WI38 (cell line): ENCODE measurements around the gene GAN.

Source experiments
- H3K4me3 ChIP-seq: 2 replicates; pipeline ENCODE4 v1.5.1; 2011; ENCODE audit warnings: low read depth, mild to moderate bottlenecking, control low read depth, low read length
- CTCF ChIP-seq: IDR thresholded peaks from 2 replicates; pipeline ENCODE4 v1.5.1; 2012; ENCODE audit warnings: low read depth, mild to moderate bottlenecking, control low read depth, low read length

The GAN gene

GRCh38 chr16:81283044-81283443 is 31.7 kb upstream of the GAN start:
- no peak for TF ChIP-seq CTCF

GRCh38 chr16:81284995-81285600 is 29.7 kb upstream of the GAN start:
- TF ChIP-seq CTCF, result no peak
- no peak overlapping the region for H3K4me3 ChIP-seq

More at GRCh38 chr16:81283044-81283443, 31.7 kb upstream of the GAN start:
- no peak overlapping the region for H3K4me3 ChIP-seq

GRCh38 chr16:81286190-81286589 is 28.6 kb upstream of the GAN start:
- TF ChIP-seq CTCF, result no peak
- H3K4me3 ChIP-seq, result no peak overlapping the region

GRCh38 chr16:81291117-81291516 is 23.6 kb upstream of the GAN start:
- TF ChIP-seq CTCF, result no peak
- no peak overlapping the region for H3K4me3 ChIP-seq

GRCh38 chr16:81292936-81293335 is 21.8 kb upstream of the GAN start:
- H3K4me3 ChIP-seq, result no peak overlapping the region
- TF ChIP-seq CTCF, result no peak

GRCh38 chr16:81293909-81294802 is 20.6 kb upstream of the GAN start:
- TF ChIP-seq CTCF, result no peak
- no peak overlapping the region for H3K4me3 ChIP-seq

- no peak overlapping the region for H3K4me3 ChIP-seq
- no peak for TF ChIP-seq CTCF
Observed at GRCh38 chr16:81296631-81297030, 18.1 kb upstream of the GAN start.
